Activated T-cell treated with anti-CD3 and anti-CD28 coated beads, Interleukin-2, amount 50 U/mL, for 24 hours (primary cell): ENCODE results near the gene URB1.

ENCODE experiments used
- DNase-seq: peaks from one replicate; pipeline ENCODE4 v3.0.0-alpha.2; 2020
- H3K27ac Mint-ChIP-seq: 2 replicates; pipeline ENCODE4 v1.8.0; 2020; ENCODE audit warnings: mild to moderate bottlenecking, mixed read lengths
- H3K27me3 Mint-ChIP-seq: 2 replicates; pipeline ENCODE4 v1.8.0; 2020; ENCODE audit warnings: mixed read lengths
- H3K36me3 Mint-ChIP-seq: 2 replicates; pipeline ENCODE4 v1.8.0; 2020; ENCODE audit warnings: low read depth, mixed read lengths
- H3K4me1 Mint-ChIP-seq: 2 replicates; pipeline ENCODE4 v1.8.0; 2020; ENCODE audit warnings: low read depth, mixed read lengths
- H3K4me3 Mint-ChIP-seq: 2 replicates; pipeline ENCODE4 v1.8.0; 2020; ENCODE audit warnings: mild to moderate bottlenecking, moderate library complexity, mixed read lengths
- H3K9me3 Mint-ChIP-seq: 2 replicates; pipeline ENCODE4 v1.8.0; 2020; ENCODE audit warnings: mixed read lengths

The URB1 gene

DNA sequence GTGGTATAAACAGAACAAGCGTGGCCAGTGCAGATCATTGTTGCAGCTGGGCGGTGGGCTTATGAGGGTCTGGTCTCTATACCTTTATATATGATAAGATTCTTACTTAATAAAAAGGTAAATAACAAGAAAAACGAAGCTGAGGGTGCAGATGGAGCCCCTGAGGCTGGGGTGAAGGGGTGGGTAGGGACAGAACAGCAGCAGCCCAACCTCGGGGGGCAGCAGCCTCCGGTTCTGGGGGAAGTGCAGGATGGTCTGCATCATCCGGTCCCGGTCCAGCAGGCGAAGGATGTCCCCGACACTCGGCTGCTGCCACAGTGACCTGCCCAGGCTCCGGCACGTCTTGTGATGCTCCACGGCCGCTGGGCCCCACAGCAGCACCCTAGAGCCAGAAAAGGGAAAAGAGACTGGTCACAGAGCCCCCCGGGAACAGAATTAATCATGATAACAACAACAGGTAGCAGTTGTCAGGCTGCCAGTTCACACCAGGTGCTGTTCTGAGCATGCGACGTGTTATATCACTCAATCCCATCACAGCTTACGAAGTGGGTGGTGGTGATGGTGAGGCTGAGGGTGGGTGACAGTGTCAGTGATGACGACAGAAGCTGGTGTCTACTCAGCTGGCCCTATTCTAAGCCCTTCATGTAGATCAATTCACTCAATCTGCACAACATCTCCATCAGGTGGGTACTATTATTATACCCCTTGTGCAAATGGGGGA, 58.7 kb downstream of the URB1 start:
- Mint-ChIP-seq H3K9me3 (no peaks in the 10 kb centered on the region), H3K4me3 (no peak overlapping the region), H3K27ac (no peak overlapping the region), H3K27me3 (no peaks in the 10 kb centered on the region), H3K4me1 (no peaks in the 10 kb centered on the region), H3K36me3 (peaks cover 98% of the 10 kb centered on the region)
- DNase-seq: no peak

DNA sequence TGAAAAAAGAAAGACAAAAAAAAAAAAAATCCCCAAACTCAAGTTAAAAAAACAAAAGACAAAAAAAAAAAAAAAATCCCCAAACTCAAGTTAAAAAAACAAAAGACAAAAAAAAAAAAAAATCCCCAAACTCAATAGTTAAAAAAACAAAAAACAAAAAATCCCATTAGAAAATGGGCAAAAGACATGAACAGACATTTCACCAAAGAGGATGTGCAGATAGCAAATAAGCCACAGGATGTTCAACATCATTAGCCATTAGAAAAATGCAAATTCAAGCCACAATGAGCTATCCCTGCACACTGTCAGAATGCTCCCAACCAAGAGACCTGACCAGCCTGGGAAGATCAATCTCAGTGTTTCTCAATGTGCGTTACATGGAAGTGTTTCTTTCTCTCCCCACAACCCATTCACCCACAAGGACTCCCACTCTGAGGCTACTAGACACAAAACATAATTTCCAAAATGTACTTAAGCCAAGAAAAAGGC, 60.3 kb downstream of the URB1 start:
- H3K27me3 Mint-ChIP-seq: no peaks in the 10 kb centered on the region
- DNase-seq: no peak
- peaks cover 100% of the 10 kb centered on the region for H3K36me3 Mint-ChIP-seq
- peaks cover 2% of the 10 kb centered on the region for H3K4me1 Mint-ChIP-seq
- no peak overlapping the region for H3K4me3 Mint-ChIP-seq
- no peaks in the 10 kb centered on the region for H3K9me3 Mint-ChIP-seq
- H3K27ac Mint-ChIP-seq: no peak overlapping the region

DNA sequence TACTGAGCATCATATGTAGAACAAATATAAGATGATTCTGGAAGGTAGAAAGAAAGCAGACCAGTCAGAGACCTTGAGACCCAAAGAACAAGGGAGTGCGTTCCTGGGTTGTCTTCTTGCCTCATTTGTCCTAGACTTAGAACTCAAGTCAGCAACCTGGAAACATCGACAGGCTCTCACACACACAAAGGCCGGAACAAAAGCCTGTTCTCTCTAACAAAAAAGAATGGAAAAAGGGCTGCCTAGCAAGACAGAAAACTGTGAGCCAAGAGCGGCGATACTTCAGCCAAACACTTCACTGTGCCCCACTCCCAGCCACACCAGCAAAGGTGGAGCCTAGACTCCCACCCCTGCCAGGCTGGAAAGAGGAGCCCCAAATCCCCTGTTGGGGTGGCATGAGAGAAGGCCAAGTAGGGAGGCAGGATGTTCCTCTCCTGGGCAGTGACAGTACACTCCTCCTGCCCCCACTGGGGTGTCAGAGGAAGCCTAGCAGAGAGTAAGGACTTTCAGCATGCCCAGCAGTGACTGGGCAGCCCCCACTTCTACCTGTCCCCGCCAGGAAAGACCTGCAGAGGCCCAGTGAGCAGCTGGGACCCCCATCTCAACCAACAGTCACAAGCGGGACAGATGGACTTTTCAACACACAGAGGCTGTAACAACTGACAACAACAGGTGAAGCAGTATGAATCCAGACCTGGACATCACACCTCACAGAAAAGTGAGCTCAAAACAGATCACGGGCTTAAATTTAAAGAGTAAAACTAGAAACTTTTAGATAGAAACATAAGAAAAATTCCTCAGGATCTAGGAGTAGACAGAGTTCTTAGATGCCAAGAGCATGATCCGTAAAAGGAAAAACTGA, 61.1 kb downstream of the URB1 start:
- no peak for DNase-seq
- no peak overlapping the region for H3K27ac Mint-ChIP-seq
- no peaks in the 10 kb centered on the region for H3K27me3 Mint-ChIP-seq
- H3K4me1 Mint-ChIP-seq: peaks cover 3% of the 10 kb centered on the region
- no peaks in the 10 kb centered on the region for H3K9me3 Mint-ChIP-seq
- peaks cover 100% of the 10 kb centered on the region for H3K36me3 Mint-ChIP-seq
- H3K4me3 Mint-ChIP-seq: no peak overlapping the region

DNA sequence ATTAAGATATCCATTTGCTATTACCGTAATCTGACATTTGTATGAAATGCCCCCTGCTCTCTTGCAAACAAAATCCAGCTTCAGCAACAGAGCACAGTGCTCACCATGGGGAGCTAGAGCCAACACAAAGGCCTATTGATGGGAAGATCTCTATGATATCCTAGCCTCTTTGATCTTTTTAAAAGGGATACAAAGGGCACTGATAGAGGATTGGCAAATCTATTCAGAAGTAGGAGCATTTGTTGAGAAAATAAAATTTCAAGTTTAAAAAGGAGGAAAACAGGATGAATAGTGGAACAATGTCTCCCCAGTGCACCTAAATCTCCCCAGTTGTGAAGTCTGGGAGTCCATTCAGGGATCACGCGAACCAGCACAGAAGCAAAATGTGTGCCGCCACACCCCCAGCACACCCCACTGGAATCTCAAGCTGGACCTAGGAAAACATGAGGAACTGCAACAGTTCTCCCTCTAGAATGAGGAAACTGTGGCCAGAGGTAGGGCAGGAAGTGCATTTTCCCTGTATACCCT, 62.0 kb downstream of the URB1 start:
- DNase-seq: no peak
- peaks cover 100% of the 10 kb centered on the region for H3K36me3 Mint-ChIP-seq
- peaks cover 6% of the 10 kb centered on the region for H3K4me1 Mint-ChIP-seq
- H3K27me3 Mint-ChIP-seq: no peaks in the 10 kb centered on the region
- no peaks in the 10 kb centered on the region for H3K9me3 Mint-ChIP-seq
- peak overlapping the region; percentile 18 for H3K27ac Mint-ChIP-seq
- H3K4me3 Mint-ChIP-seq: no peak overlapping the region

DNA sequence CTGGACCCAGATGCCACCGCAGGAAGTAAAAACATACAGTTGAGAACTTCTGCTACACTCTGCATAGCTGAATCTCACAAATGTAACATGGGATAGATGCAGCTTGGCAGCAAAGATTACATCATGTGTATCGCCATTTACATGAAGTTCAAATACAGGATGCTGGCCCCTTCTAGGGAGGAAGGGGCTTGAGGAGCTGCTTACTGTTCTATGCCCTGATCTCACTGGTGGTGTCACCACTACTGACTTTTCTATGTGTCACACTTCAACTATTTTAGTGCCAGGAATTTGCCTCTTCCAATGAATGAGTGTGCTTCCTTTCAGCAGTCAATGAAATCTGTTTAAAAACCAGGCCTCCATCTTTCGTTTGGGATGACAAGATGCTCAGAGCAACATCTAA, 63.0 kb downstream of the URB1 start:
- peak overlapping the region; percentile 28 for H3K27ac Mint-ChIP-seq
- no peaks in the 10 kb centered on the region for H3K27me3 Mint-ChIP-seq
- H3K9me3 Mint-ChIP-seq: no peaks in the 10 kb centered on the region
- no peak for DNase-seq
- H3K4me3 Mint-ChIP-seq: no peak overlapping the region
- H3K36me3 Mint-ChIP-seq: peaks cover 100% of the 10 kb centered on the region
- peaks cover 6% of the 10 kb centered on the region for H3K4me1 Mint-ChIP-seq

DNA sequence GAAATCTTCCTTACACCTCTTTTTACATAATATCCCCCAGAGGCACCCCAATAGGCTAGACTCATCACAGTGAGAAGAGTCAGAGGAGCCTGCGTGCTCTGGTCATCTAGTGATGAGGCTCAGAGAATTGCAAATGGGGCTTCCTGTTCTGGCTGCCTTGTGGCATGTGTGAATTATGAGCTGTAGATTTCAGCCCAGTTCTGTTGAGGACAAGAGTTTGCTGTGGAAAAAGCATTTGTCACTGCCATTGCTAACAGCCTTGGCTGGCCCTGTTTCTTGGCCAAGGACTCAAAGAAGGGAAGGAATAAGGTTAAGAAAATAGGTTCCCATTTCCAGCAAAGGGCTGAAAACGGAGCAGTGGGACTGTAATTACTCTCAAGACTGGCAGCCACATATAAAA, 63.5 kb downstream of the URB1 start:
- no peak for DNase-seq

DNA sequence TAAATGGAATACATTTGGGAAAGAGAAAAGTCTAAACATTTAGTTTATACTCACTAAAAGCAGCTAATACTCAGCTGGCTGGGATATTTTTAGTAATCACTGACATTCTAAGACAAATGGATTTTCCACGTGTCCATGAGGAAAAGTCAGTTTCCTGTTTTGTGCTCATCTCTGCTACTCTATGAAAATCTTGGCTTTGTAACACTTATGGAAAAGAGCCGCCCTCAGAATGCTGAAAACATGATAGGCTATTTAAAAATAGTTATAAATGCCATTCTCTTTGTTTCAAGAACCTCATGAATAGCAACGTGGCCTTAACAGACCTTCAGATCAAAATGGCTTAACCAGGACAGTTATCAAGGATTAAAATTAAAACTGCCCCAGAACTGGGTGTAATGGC, 64.2 kb downstream of the URB1 start:
- Mint-ChIP-seq H3K27ac (no peak overlapping the region), H3K4me1 (peaks cover 6% of the 10 kb centered on the region), H3K4me3 (no peak overlapping the region), H3K36me3 (peaks cover 100% of the 10 kb centered on the region), H3K9me3 (no peaks in the 10 kb centered on the region), H3K27me3 (no peaks in the 10 kb centered on the region)
- DNase-seq: no peak

More for the DNA sequence above, 63.5 kb downstream of the URB1 start:
- Mint-ChIP-seq H3K36me3 (peaks cover 100% of the 10 kb centered on the region), H3K4me3 (no peak overlapping the region), H3K4me1 (peaks cover 6% of the 10 kb centered on the region), H3K27ac (peak overlapping the region; percentile 28), H3K27me3 (no peaks in the 10 kb centered on the region), H3K9me3 (no peaks in the 10 kb centered on the region)

DNA sequence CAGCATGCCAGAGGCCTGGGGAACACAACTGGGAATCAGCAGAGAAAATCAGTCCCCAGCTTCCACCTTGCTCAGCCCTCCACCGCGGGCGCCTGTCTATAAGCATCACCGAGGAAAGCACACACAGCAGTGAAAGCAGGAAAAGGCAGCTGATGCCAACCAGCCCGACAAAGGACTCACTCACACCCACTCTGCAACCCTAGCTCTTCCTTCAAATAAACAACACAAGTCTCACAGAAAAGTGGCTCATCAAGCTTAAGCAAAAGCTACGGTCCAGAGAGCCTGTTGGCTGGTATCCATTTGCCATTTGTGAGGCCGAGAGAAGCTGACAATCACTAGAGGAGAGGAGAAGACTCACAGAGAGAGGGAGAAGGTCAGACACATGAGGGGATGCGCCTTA, 67.1 kb downstream of the URB1 start:
- no peak overlapping the region for H3K27ac Mint-ChIP-seq
- no peaks in the 10 kb centered on the region for H3K27me3 Mint-ChIP-seq
- no peak overlapping the region for H3K4me3 Mint-ChIP-seq
- peaks cover 99% of the 10 kb centered on the region for H3K36me3 Mint-ChIP-seq
- no peaks in the 10 kb centered on the region for H3K9me3 Mint-ChIP-seq
- H3K4me1 Mint-ChIP-seq: peaks cover 6% of the 10 kb centered on the region
- DNase-seq: no peak

DNA sequence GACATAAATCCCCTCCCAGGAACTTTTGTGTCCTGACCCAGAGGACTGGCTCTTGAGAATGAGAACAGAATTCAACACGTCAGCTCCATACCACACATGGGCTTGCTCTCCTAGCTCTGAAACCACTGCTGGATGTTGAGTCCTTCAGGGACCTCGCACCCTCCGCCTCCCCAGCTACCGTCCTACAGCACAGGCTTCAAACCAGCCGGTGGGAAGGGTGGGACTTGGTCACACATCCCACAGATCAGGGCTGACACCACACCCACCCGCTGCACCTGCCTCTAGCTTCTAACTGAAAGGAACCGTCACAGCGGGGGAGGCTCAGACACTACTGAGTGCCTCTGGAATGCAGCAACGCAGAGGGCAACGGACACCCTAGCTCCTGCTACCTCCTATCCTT, 70.1 kb downstream of the URB1 start:
- H3K4me3 Mint-ChIP-seq: no peak overlapping the region
- no peaks in the 10 kb centered on the region for H3K27me3 Mint-ChIP-seq
- peaks cover 99% of the 10 kb centered on the region for H3K36me3 Mint-ChIP-seq
- H3K4me1 Mint-ChIP-seq: peaks cover 5% of the 10 kb centered on the region
- H3K9me3 Mint-ChIP-seq: no peaks in the 10 kb centered on the region
- H3K27ac Mint-ChIP-seq: no peak overlapping the region
- no peak for DNase-seq

DNA sequence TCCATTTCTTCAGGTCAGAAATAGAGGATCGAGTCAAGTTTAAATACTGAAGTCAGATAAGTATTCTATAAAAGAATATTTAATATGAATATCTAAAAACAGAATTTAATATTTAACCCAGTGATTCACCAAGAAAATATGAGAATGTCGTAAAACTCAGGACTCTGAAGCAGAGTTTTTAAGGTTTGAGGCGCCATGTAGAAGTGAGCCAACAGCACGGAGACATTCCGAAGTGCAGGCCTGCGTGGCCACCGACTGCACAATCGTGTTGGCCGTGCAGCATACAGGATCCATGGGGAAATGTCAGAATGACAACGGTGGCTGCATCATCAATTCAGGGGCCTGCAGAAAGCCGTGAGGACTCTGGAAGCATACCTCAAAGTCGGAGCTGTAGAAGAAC, 70.7 kb downstream of the URB1 start:
- Mint-ChIP-seq H3K4me1 (peaks cover 5% of the 10 kb centered on the region), H3K36me3 (peaks cover 99% of the 10 kb centered on the region), H3K9me3 (no peaks in the 10 kb centered on the region), H3K27ac (no peak overlapping the region), H3K4me3 (no peak overlapping the region), H3K27me3 (no peaks in the 10 kb centered on the region)
- DNase-seq: peak; percentile 20

DNA sequence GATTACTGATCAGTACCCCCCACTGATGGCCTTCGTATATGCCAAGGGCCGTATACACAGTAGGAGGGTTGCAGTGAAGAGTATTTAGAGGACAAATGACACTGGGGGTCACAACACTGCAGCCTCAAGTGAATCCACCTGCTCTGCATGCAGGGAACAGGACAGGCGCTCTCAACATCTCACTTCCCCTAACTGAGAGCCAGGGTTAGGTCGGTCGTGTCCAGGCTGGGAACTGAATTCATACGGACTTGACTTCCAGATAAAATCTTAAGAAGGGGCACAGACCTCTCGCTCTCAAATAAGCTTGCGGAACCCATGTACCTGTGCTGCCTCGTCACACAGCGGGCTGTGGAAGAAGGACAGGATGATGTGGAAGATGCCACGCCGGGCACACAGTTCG, 71.3 kb downstream of the URB1 start:
- H3K27ac Mint-ChIP-seq: no peak overlapping the region
- peaks cover 1% of the 10 kb centered on the region for H3K4me1 Mint-ChIP-seq
- no peaks in the 10 kb centered on the region for H3K27me3 Mint-ChIP-seq
- peak; percentile 12 for DNase-seq
- H3K9me3 Mint-ChIP-seq: no peaks in the 10 kb centered on the region
- no peak overlapping the region for H3K4me3 Mint-ChIP-seq
- H3K36me3 Mint-ChIP-seq: peaks cover 99% of the 10 kb centered on the region

DNA sequence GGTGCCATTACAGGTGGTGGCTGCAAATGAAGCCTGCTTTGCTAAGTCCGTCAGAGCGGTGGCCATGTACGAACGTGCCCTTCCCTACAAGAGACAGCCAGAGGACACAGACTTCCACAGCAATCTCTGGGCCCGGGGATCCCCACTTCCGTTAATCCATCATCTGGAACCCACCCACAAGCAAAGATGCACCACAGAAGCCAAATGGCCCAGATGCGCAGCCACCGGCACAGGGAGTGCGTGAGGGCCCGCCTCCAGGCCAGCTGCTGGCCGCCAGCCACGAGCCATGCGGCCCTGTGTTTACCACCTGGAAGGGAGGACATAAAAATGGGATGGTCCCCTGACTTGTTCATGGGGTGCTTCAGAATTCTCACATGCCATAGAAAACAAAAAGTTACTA, 72.1 kb downstream of the URB1 start:
- DNase-seq: peak; percentile 23
- H3K4me3 Mint-ChIP-seq: no peak overlapping the region
- peaks cover 99% of the 10 kb centered on the region for H3K36me3 Mint-ChIP-seq
- H3K4me1 Mint-ChIP-seq: no peaks in the 10 kb centered on the region
- H3K9me3 Mint-ChIP-seq: no peaks in the 10 kb centered on the region
- no peak overlapping the region for H3K27ac Mint-ChIP-seq
- no peaks in the 10 kb centered on the region for H3K27me3 Mint-ChIP-seq

DNA sequence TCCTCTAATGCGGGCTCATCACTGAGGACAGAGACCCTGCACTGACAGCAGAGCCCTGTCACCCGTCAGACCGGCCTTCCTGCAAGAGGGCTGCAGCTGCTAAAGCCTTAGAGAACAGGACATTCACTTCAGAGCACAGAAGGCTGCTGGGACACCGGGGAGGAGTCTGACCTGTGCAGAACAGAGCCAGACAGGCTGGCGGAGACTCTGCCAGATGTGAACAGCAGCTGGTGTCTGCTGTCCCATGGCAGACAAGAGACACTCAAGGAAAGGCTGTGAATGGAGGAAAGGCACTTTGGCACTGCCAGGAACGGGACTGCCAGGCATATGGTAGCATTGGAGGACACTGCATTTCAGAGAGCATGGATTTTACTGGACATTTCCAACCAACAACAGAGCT, 72.8 kb downstream of the URB1 start:
- Mint-ChIP-seq H3K9me3 (no peaks in the 10 kb centered on the region), H3K36me3 (peaks cover 97% of the 10 kb centered on the region), H3K4me3 (no peak overlapping the region), H3K4me1 (no peaks in the 10 kb centered on the region), H3K27ac (peak overlapping the region; percentile 10), H3K27me3 (no peaks in the 10 kb centered on the region)
- peak; percentile 25 for DNase-seq

DNA sequence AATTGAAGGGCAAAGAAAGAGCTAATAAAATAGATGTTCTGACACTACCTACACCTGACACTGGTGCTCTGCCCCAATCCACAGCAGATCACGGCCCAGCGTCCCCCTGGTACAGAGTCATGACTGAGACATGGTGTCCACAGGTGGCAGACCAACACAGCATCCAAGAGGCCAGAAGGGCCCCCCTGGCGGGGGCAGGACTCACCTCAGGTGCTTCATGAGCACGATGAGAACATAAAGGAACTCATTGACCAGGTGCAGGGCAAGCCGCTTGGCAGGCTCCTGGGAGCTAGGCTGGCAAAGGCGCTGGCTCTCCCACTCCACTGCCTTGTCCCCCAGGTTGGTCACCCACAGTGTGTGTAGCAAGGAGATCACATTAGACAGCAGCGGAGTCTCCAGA, 73.8 kb downstream of the URB1 start:
- DNase-seq: peak; percentile 23
- no peaks in the 10 kb centered on the region for H3K27me3 Mint-ChIP-seq
- H3K9me3 Mint-ChIP-seq: no peaks in the 10 kb centered on the region
- H3K4me3 Mint-ChIP-seq: no peak overlapping the region
- no peak overlapping the region for H3K27ac Mint-ChIP-seq
- no peaks in the 10 kb centered on the region for H3K4me1 Mint-ChIP-seq
- peaks cover 96% of the 10 kb centered on the region for H3K36me3 Mint-ChIP-seq

DNA sequence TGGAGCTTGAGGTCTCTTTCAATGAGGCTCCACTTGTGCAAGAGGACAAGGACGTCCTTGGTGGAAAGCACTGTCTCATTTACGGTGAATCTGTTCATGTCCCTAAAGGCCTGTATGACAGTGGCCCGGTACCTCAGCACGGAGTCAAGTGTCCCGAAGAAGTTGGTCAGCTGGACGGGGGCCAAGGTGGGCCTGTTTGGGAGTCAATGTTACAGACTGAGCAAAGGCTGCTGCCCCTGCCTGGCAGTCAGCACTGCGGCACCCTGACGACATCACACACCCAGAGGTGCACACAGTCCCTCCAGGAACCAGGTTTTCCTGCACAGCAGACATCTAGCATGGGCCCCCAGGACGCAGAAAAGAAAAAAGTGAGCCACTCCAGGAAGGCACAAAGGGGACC, 75.1 kb downstream of the URB1 start:
- no peaks in the 10 kb centered on the region for H3K9me3 Mint-ChIP-seq
- no peak overlapping the region for H3K4me3 Mint-ChIP-seq
- peak overlapping the region; percentile 26 for H3K27ac Mint-ChIP-seq
- no peaks in the 10 kb centered on the region for H3K4me1 Mint-ChIP-seq
- no peaks in the 10 kb centered on the region for H3K27me3 Mint-ChIP-seq
- peaks cover 95% of the 10 kb centered on the region for H3K36me3 Mint-ChIP-seq
- DNase-seq: peak; percentile 26
